H9 (cell line): ENCODE data around the gene S100A3. TPM values are rescaled to one million over a fixed set of nuclear protein-coding genes. Genes with fewer than 3 reads are reported as not detected.
"Not testable (repeated sequence)": the region's sequence is repeated elsewhere in the genome, so short reads cannot be mapped to it uniquely, and the experiment has no call there.

Source experiments
- DNase-seq: peaks from one replicate; pipeline ENCODE4 v3.0.0-alpha.2; 2017
- H2AFZ ChIP-seq: one replicate; pipeline ENCODE4 v1.6.1; 2013; ENCODE audit warnings: mild to moderate bottlenecking, low read length, control low read depth, moderate library complexity
- H2AK5ac ChIP-seq: 2 replicates; pipeline ENCODE4 v1.6.1; 2013; ENCODE audit warnings: low read length, control low read depth, mixed read lengths; ENCODE audit not compliant: insufficient read length
- H2BK120ac ChIP-seq: one replicate; pipeline ENCODE4 v1.6.1; 2013; ENCODE audit warnings: low read depth, mild to moderate bottlenecking, low read length, control low read depth, inconsistent platforms; ENCODE audit not compliant: poor library complexity, severe bottlenecking
- H2BK12ac ChIP-seq: 2 replicates; pipeline ENCODE4 v1.6.1; 2013; ENCODE audit warnings: low read length, control low read depth, mixed read lengths, low read depth; ENCODE audit not compliant: insufficient read length
- H2BK15ac ChIP-seq: 2 replicates; pipeline ENCODE4 v1.6.1; 2013; ENCODE audit warnings: low read depth, low read length, control low read depth
- H2BK20ac ChIP-seq: one replicate; pipeline ENCODE4 v1.6.1; 2013; ENCODE audit warnings: low read depth, mild to moderate bottlenecking, low read length, control low read depth, inconsistent platforms; ENCODE audit not compliant: poor library complexity, severe bottlenecking
- H2BK5ac ChIP-seq: 2 replicates; pipeline ENCODE4 v1.6.1; 2013; ENCODE audit warnings: low read length, control low read depth, mixed read lengths; ENCODE audit not compliant: insufficient read length
- H3K14ac ChIP-seq: 2 replicates; pipeline ENCODE4 v1.6.1; 2013; ENCODE audit warnings: low read length, control low read depth; ENCODE audit not compliant: insufficient read depth
- H3K18ac ChIP-seq: 2 replicates; pipeline ENCODE4 v1.6.1; 2013; ENCODE audit warnings: low read depth, mild to moderate bottlenecking, mixed read lengths, low read length, control low read depth; ENCODE audit not compliant: insufficient read length
- H3K23ac ChIP-seq: 2 replicates; pipeline ENCODE4 v1.6.1; 2013; ENCODE audit warnings: low read length, control low read depth, mixed read lengths, low read depth; ENCODE audit not compliant: insufficient read length
- H3K23me2 ChIP-seq: 2 replicates; pipeline ENCODE4 v1.6.1; 2013; ENCODE audit warnings: low read depth, mild to moderate bottlenecking, mixed read lengths, low read length, control low read depth; ENCODE audit not compliant: insufficient read length, poor library complexity, severe bottlenecking
- H3K27ac ChIP-seq: 2 replicates; pipeline ENCODE4 v1.5.1; 2013; ENCODE audit warnings: low read length, control low read depth, mixed read lengths, low read depth; ENCODE audit not compliant: insufficient read length
- H3K27me3 ChIP-seq: 2 replicates; pipeline ENCODE4 v1.6.1; 2013; ENCODE audit warnings: low read length, control low read depth, inconsistent platforms; ENCODE audit not compliant: insufficient read depth
- H3K4ac ChIP-seq: 2 replicates; pipeline ENCODE4 v1.6.1; 2013; ENCODE audit warnings: low read depth, mild to moderate bottlenecking, control low read depth, inconsistent platforms, low read length, moderate library complexity
- H3K4me1 ChIP-seq: 2 replicates; pipeline ENCODE4 v1.6.1; 2013; ENCODE audit warnings: low read length, control low read depth, inconsistent platforms; ENCODE audit not compliant: insufficient read depth
- H3K4me2 ChIP-seq: 2 replicates; pipeline ENCODE4 v1.6.1; 2013; ENCODE audit warnings: low read length, control low read depth, mixed read lengths; ENCODE audit not compliant: insufficient read length, insufficient read depth
- H3K56ac ChIP-seq: 2 replicates; pipeline ENCODE4 v1.6.1; 2013; ENCODE audit warnings: low read depth, mild to moderate bottlenecking, mixed read lengths, low read length, control low read depth; ENCODE audit not compliant: insufficient read length
- H3K79me1 ChIP-seq: 2 replicates; pipeline ENCODE4 v1.6.1; 2013; ENCODE audit warnings: low read depth, mild to moderate bottlenecking, moderate library complexity, low read length, control low read depth, inconsistent platforms; ENCODE audit not compliant: insufficient read depth, poor library complexity, severe bottlenecking
- H3K79me2 ChIP-seq: 2 replicates; pipeline ENCODE4 v1.6.1; 2013; ENCODE audit warnings: low read length, control low read depth, inconsistent platforms; ENCODE audit not compliant: insufficient read depth
- H3K9ac ChIP-seq: 2 replicates; pipeline ENCODE4 v1.6.1; 2013; ENCODE audit warnings: low read length, control low read depth, mixed read lengths; ENCODE audit not compliant: insufficient read length; ENCODE audit errors: extremely low read depth
- H3K9me3 ChIP-seq: one replicate; pipeline ENCODE4 v1.6.1; 2013; ENCODE audit warnings: low read depth, low read length, inconsistent platforms; ENCODE audit not compliant: control insufficient read depth
- H3T11ph ChIP-seq: one replicate; pipeline ENCODE4 v1.6.1; 2013; ENCODE audit warnings: mild to moderate bottlenecking, low read length, control low read depth, inconsistent platforms
- H4K20me1 ChIP-seq: one replicate; pipeline ENCODE4 v1.6.1; 2013; ENCODE audit not compliant: control insufficient read depth, insufficient read length, insufficient read depth
- H4K5ac ChIP-seq: 2 replicates; pipeline ENCODE4 v1.6.1; 2013; ENCODE audit warnings: low read depth, mild to moderate bottlenecking, mixed read lengths, low read length, control low read depth; ENCODE audit not compliant: insufficient read length
- H4K8ac ChIP-seq: replicated peaks from 2 replicates; pipeline ENCODE4 v1.6.1; 2013; ENCODE audit warnings: low read length, control low read depth, mixed read lengths, low read depth; ENCODE audit not compliant: insufficient read length
- H4K91ac ChIP-seq: 2 replicates; pipeline ENCODE4 v1.6.1; 2013; ENCODE audit warnings: low read depth, mild to moderate bottlenecking, moderate library complexity, mixed read lengths, low read length, control low read depth; ENCODE audit not compliant: insufficient read length
- H3K27ac Mint-ChIP-seq, 3 experiments: 2 replicates in 2 of 3; 3 replicates in 1 of 3; pipeline ENCODE4 v1.8.0; 2020 to 2021; ENCODE audit warnings: mixed read lengths in 3 of 3, mild to moderate bottlenecking in 1 of 3, moderate library complexity in 1 of 3
- H3K27me3 Mint-ChIP-seq: 2 replicates; pipeline ENCODE4 v1.8.0; 2021; ENCODE audit warnings: low read depth, mild to moderate bottlenecking, moderate library complexity, mixed read lengths
- H3K36me3 Mint-ChIP-seq, 3 experiments: 2 replicates in 2 of 3; 3 replicates in 1 of 3; pipeline ENCODE4 v1.8.0; 2020 to 2021; ENCODE audit warnings: low read depth in 3 of 3, mixed read lengths in 3 of 3; ENCODE audit not compliant: insufficient read depth in 1 of 3
- H3K4me1 Mint-ChIP-seq, 2 experiments: 2 replicates each; pipeline ENCODE4 v1.8.0; 2020; ENCODE audit warnings: mixed read lengths in 2 of 2
- H3K4me3 Mint-ChIP-seq, 2 experiments: 2 replicates in 1 of 2; 3 replicates in 1 of 2; pipeline ENCODE4 v1.8.0; 2020 to 2021; ENCODE audit warnings: mild to moderate bottlenecking in 2 of 2, mixed read lengths in 2 of 2, moderate library complexity in 1 of 2
- H3K9me3 Mint-ChIP-seq, 2 experiments: 2 replicates in 1 of 2; 3 replicates in 1 of 2; pipeline ENCODE4 v1.8.0; 2020; ENCODE audit warnings: mild to moderate bottlenecking in 2 of 2, mixed read lengths in 2 of 2, moderate library complexity in 1 of 2
- WGBS: extraction: QIAGEN DNeasy Blood & Tissue Kit; methylation state at CpG from one replicate; pipeline ENCODE4 v1.1.7; 2013; ENCODE audit warnings: missing lambda C conversion rate, low lambda C conversion rate, mixed read lengths; ENCODE audit not compliant: insufficient read length; ENCODE audit errors: extremely low coverage; 5-methylcytosine and 5-hydroxymethylcytosine counted together
- total RNA-seq: library from RNA; stranded (reverse); gene quantifications from 2 replicates; pipeline ENCODE4 v1.2.1, GENCODE V29; 2021
- TF ChIP-seq, protein P1 (sequence below): fragments of 200-600 bp; sonication (generic); conservative IDR thresholded peaks from 3 replicates; pipeline ENCODE4 v1.8.0; 2021; ENCODE audit warnings: antibody characterized with exemption, mild to moderate bottlenecking

The S100A3 gene
- total RNA-seq, 1 experiment from 2014 or later = not detected

DNA sequence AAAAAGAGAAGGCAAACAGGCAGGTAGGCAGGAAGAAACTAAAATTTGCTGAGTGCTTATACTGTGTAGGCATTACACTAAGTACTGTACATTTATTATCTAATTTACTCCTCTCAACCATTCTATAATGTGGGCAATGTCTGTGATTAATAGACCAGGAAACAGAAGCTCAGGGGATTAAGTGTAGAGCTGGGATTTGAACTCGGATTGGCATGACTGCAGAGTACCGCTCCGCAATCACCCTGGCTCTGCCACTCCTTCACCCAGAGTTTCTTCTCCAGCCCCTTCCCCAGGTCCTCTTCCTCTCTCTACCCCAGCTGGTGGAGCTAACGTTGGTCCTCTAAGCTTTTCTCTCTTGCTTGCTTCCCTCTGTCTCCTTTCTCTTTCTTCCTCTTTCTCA is 28.1 kb upstream of the S100A3 start:
- Histone ChIP-seq H3T11ph (no peak overlapping the region), H3K79me1 (no peaks in the 10 kb centered on the region), H2BK15ac (no peak overlapping the region), H3K23me2 (no peaks in the 10 kb centered on the region), H3K14ac (no peak overlapping the region), H2BK5ac (no peak overlapping the region), H3K9ac (no peak overlapping the region), H4K20me1 (no peaks in the 10 kb centered on the region), H3K27me3 (no peaks in the 10 kb centered on the region), H3K56ac (no peak overlapping the region), H3K4me1 (no peaks in the 10 kb centered on the region), H3K27ac (no peak overlapping the region), H2BK20ac (no peak overlapping the region), H2AFZ (no peak overlapping the region), H3K4ac (no peak overlapping the region), H4K8ac (no peak overlapping the region), H3K79me2 (no peaks in the 10 kb centered on the region), H3K9me3 (no peaks in the 10 kb centered on the region), H3K18ac (no peak overlapping the region), H4K5ac (no peak overlapping the region), H2BK120ac (no peak overlapping the region), H2AK5ac (no peak overlapping the region), H3K4me2 (no peak overlapping the region), H2BK12ac (no peak overlapping the region), H3K23ac (no peak overlapping the region), H4K91ac (no peak overlapping the region)
- Mint-ChIP-seq H3K4me3 (no peak overlapping the region; a peak in 1 of 5 replicates), H3K27ac (no peak overlapping the region; a peak in 1 of 7 replicates), H3K4me1 (peaks cover 17 to 22% of the 10 kb centered on the region in 2 experiments), H3K9me3 (peaks cover 12 to 15% of the 10 kb centered on the region in 2 experiments; a peak in 4 of 5 replicates), H3K36me3 (peaks cover 0 to 6% (median 0%) of the 10 kb centered on the region in 3 experiments; a peak in 2 of 7 replicates), H3K27me3 (no peaks in the 10 kb centered on the region)
- no peak for DNase-seq
- TF ChIP-seq, protein P1, sequence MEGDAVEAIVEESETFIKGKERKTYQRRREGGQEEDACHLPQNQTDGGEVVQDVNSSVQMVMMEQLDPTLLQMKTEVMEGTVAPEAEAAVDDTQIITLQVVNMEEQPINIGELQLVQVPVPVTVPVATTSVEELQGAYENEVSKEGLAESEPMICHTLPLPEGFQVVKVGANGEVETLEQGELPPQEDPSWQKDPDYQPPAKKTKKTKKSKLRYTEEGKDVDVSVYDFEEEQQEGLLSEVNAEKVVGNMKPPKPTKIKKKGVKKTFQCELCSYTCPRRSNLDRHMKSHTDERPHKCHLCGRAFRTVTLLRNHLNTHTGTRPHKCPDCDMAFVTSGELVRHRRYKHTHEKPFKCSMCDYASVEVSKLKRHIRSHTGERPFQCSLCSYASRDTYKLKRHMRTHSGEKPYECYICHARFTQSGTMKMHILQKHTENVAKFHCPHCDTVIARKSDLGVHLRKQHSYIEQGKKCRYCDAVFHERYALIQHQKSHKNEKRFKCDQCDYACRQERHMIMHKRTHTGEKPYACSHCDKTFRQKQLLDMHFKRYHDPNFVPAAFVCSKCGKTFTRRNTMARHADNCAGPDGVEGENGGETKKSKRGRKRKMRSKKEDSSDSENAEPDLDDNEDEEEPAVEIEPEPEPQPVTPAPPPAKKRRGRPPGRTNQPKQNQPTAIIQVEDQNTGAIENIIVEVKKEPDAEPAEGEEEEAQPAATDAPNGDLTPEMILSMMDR = no peak
- no CpG with 5 or more reads among the region's 4 CpGs for WGBS

DNA sequence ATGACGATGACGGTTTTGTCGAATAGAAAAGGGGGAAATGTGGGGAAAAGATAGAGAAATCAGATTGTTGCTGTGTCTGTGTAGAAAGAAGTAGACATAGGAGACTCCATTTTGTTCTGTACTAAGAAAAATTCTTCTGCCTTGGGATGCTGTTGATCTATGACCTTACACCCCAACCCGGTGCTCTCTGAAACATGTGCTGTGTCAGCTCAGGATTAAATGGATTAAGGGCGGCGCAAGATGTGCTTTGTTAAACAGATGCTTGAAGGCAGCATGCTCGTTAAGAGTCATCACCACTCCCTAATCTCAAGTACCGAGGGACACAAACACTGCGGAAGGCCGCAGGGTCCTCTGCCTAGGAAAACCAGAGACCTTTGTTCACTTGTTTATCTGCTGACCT is 26.4 kb upstream of the S100A3 start:
- H3K23me2 ChIP-seq, H3K18ac ChIP-seq, H4K20me1 ChIP-seq, H3K27ac Mint-ChIP-seq, H4K5ac ChIP-seq, H3K9ac ChIP-seq, H2AFZ ChIP-seq, H3K36me3 Mint-ChIP-seq, H2AK5ac ChIP-seq, H3K79me2 ChIP-seq, H3K27ac ChIP-seq, H3T11ph ChIP-seq, H3K4me1 ChIP-seq, H3K14ac ChIP-seq, H2BK20ac ChIP-seq, H3K9me3 ChIP-seq, DNase-seq, H3K4ac ChIP-seq, H4K91ac ChIP-seq, H2BK5ac ChIP-seq, H2BK15ac ChIP-seq, H2BK120ac ChIP-seq, H3K4me2 ChIP-seq, H4K8ac ChIP-seq, H2BK12ac ChIP-seq, H3K4me3 Mint-ChIP-seq, H3K56ac ChIP-seq, H3K23ac ChIP-seq, H3K27me3 ChIP-seq, H3K27me3 Mint-ChIP-seq, H3K79me1 ChIP-seq: not testable (repeated sequence)
- WGBS = no CpG with 5 or more reads among the region's 10 CpGs
- Mint-ChIP-seq H3K4me1 (peaks cover 17 to 22% of the 10 kb centered on the region in 2 experiments), H3K9me3 (peaks cover 12 to 15% of the 10 kb centered on the region in 2 experiments; a peak in 4 of 5 replicates)
